GM19023 (cell line): ENCODE results near the gene USH1G.
"Not testable (repeated sequence)": the region's sequence is repeated elsewhere in the genome, so short reads cannot be mapped to it uniquely, and the experiment has no call there.

Experiments
- ATAC-seq: cut with Tn5 transposase; IDR thresholded peaks from one replicate; pipeline ENCODE4 v1.9.1; 2021; ENCODE audit warnings: mild to moderate bottlenecking, moderate library complexity; ENCODE audit not compliant: unreplicated experiment

USH1G gene

DNA sequence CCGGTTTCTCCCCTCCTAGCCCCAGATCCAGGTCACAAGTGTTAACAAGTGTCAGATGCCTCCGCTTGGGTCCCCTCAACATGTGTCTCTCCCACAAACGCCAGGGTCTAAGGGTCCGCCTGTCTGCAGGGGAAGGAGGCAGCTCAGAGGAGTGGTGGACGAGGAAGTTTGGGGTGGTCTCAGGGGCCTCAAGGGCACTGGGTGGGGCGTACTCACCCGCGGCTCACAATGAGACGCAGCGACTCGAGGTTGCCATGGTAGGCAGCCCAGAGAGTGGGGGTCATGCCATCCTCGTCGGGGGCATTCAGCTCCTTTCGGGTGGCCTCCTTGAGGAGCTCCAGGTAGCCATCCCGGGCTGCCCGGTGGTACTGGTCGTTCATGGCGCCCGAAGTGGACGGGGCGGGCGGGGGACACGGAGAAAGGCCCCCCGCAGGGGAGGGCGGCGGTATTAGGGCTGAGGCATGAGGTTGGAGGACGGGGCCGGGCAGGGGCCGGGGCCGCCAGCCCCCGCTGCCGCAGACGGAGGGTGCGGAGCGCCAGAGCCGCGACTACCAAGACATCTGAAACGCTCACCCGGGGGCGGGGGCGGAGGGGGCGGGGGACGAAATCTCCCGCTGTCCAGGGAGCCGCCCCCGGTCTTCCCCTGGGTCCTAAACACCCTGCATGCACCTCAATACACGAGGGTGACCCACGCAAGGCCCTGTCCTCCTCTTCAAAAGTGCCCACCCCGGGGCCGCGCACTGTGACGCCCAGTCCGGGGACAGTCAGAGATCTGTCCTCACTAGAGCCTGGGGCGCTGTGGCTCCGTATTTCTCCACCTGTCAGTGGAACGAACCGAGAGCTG is at the start of gene USH1G:
TSS of gene USH1G (minus strand) at position 562 of the 844 bp plus-strand sequence. CDS start at position 380, 182 bp downstream.
- no peak for ATAC-seq

DNA sequence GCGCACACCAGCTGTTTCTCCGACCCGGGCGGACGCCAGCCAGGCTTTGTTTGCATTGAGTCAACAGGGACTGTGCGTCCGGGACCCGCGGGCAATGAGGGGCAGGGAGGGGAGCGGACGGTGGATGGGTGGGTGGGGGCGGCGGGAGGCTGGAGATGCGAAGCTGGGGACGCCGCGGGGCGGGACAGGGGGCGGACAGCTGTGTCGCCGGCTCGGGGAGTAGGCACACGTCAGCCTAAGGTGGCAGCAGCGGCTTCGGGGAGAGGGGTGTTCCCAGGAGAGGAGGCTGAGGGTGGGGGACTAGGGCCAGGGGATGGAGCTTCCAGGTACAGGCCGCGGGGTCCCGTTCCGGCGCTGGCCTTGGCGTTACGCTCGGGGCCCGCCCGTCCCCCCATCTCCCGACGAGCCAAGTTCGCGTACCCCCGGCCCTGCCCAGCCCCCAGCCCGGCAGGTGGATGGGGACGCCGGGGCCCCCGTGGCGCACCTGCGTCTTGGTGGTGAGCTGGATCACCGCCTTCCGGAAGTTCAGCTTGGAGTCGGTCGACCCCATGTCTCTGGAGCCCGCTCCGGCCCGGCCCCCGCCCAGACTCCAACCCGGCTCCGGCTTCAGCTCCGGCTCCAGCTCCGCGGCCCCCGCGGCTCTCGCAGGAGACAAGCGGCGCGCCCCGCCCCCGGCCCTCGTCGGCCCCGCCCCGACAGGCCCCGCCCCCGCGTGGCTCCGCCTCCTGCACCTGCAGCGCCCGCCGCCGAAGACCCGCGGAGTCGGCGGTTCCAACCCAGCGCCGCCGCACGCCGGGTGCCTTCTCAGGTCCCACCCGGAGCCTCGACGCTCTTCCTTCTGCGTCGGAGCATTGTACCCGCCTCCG is 49.3 kb upstream of the USH1G start, which contains the start of gene HID1:
TSS of gene HID1 (minus strand) at position 653 of the 866 bp plus-strand sequence. CDS start at position 550, 103 bp downstream.
- ATAC-seq: no peak

GRCh38 chr17:74971842-74972106 is 48.7 kb upstream of the USH1G start:
- ATAC-seq: no peak

- no peak for ATAC-seq
These were observed 48.2 kb upstream of the USH1G start for GRCh38 chr17:74971069-74971841.

DNA sequence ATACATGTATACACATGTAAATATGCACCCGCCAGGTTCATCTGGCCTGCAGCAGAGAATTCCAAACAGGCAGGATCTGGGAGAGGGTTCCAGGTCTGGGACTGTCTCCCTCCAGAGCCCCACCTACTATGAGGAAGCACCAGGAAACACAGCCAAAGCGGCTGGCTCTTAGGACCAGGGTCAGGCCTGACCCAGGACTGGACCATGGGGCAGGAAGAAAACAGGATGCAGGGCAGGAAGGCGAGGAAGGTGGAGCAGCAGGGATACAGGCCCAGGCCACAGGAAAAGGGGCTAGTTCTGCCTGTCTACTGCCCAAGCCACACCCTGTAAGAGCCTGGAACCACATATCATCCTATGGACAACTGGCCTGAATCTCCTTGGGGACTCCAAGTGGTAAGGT is 47.3 kb upstream of the USH1G start:
- ATAC-seq: no peak

DNA sequence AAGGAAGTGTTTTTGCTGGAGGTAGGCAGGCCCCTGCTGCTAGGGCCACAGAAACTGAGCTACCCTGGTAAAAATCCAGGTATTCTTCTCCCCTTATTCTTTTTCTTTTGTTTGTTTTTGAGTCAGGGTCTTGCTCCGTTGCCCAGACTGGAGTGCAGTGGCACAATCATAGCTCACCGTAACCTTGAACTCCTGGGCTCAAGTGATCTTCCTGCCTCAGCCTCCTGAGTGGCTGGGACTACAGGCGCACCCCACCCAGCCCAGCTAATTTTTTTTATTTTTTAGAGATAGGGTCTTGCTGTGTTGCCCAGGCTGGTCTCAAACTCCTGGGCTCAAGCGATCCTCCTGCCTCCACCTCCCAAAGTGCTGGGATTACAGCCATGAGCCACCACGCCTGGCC is 46.4 kb upstream of the USH1G start:
- not testable (repeated sequence) for ATAC-seq

DNA sequence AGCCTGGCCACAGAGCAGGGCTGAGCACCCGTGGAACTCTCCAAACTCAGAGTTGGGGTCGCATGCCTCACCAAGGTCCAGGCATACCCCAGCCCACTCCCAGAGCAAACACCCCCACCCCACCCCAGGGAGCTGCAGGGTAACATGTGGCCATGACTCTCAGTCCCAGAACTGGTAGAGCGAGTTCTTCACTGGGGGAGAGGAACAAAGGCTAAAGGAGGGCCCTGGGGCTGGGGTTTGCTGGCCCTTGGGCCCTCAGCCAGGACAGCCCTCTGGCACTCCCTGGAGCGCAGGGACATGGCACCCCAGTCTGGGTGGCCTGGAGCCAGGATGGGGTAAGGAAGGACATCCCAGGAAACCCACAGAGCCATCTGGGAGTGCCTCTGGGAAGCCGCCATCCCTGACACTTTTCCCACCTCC is 45.3 kb upstream of the USH1G start:
- no peak for ATAC-seq

- ATAC-seq: no peak
These were observed 42.0 kb upstream of the USH1G start for GRCh38 chr17:74964988-74965622.

DNA sequence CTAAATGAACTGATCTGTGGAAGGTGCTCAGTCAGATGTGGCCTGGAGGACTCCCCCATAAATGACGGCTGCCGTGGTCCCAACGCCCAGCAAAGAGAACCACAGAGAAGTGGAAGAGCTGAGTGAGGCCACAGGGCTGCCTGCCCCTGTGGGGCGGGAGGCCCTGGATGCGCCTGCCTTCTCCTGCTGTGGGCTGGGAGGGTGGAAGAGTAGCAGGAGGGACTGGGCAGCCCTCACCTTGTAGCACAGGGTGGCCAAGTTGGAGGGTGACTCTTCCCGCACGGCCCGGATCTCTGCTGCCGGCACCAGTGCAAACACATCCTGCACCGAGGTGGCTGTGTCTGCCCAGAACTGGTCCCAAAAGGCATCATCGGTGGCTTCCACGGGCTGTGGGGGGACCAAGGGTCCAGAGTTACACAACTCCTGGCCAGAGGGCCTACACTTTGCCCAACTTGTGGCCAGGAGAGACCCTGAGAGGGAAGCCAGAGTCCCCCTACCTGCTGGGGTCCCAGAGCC is 41.2 kb upstream of the USH1G start:
- no peak for ATAC-seq

GRCh38 chr17:74963656-74964055 is 40.6 kb upstream of the USH1G start:
- no peak for ATAC-seq

DNA sequence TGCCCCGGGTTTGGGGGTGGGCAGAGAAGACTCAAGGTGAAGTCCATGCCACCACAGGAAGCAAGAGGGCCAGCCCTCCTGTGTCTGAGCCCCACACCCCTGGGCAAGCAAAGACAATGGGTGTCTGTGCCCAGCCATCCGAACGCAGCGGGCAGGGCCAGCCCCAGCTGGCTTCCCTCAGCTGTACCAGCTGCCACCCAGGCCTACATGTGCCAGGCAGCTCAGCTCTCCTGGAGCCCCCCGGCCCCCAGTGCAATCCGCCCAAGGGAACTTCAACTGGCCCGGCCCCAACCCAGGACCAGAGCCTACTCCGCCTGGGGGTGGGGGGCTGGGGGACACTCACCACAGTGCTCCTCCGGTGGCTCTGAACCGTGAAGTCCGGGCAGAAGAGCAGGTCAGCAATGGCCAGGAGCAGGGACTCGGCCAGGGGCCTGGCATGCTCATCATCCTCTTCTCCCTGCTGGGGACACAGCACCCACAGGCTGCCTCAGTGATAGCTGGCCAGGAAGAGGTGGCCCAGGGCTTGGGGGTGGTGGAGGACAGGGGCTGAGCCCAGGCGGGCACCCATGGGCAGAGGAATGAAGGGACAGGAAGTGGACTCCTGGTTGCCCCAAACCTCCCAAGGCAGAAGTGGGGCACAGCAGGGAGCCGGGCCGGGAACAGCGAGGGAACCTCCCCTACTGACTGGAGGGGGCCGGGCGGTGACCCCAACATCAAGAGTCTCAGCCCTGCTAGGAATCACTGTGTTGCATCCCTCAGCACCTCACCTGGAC is 39.8 kb upstream of the USH1G start:
- ATAC-seq: no peak

DNA sequence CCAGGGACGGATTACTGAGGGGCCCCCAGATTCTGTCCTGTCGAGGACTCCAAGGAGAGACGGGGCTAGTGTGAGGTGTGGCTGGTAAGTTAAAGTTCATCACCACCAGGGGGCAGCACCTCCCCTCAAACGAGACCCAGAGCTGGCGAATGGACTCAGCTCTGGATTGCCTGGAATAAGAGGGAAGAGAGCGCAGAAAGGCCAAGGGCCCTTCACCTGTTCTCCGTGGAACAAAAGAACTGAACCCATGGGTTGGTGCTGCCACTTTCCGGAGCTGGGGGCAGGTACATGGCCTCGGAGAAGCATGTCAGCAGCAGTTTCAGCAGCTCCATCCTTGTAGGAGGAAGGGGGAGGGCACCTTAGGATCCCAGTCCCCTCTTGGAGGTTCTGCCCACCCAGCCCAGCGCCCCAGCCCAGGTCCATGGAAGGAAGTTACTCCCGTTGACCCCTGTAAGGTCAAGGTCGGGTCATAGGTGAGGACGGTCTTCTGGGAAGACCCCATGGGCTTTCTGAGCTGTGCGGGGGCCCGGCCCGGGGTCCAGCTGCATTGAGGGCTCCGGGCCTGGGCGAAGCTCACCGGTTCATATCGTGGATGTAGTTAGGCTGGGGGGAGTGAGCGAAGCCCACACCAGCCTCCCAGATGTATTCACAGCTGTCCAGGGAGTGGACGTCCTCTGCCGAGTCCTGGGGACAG is 38.7 kb upstream of the USH1G start:
- ATAC-seq: no peak

- ATAC-seq: no peak
These were observed 37.7 kb upstream of the USH1G start for GRCh38 chr17:74960570-74961342.

- ATAC-seq: no peak
These were observed 36.9 kb upstream of the USH1G start for GRCh38 chr17:74959826-74960515.

GRCh38 chr17:74957935-74958740 is 35.1 kb upstream of the USH1G start:
- ATAC-seq: no peak

- ATAC-seq: no peak
These were observed 33.0 kb upstream of the USH1G start for GRCh38 chr17:74956093-74956492.
